Measurements from ENCODE around the gene OTOG. TPM values are rescaled to one million over a fixed set of nuclear protein-coding genes. Genes with fewer than 3 reads are reported as not detected.

OTOG gene
- total and polyA plus RNA-seq, 2 donors (not counting 3 experiments of a cell fraction or from before 2014, with no cell fraction given), result not detected

GRCh38 chr11:17673951-17674350 lies 126.9 kb downstream of the OTOG start:
- ChIA-PET POLR2A (no interaction called here), CTCF (no interaction called here)
- peak; percentile 59 for FAIRE-seq
- Histone ChIP-seq H3K79me2 (ENCODE audit: control insufficient read depth, insufficient read depth, low read length) (no peaks in the 10 kb centered on the region), H3K9ac (replicated peaks; ENCODE audit: extremely low read depth, insufficient read depth, low read length) (no peak overlapping the region), H2AFZ (ENCODE audit: low read depth, low read length) (no peak overlapping the region), H3K9me3 (replicated peaks; ENCODE audit: control insufficient read depth, insufficient read depth, low read length) (no peaks in the 10 kb centered on the region), H3K27me3 (ENCODE audit: control insufficient read depth in 2 of 2, insufficient read depth in 2 of 2, low read length in 2 of 2) (peaks cover 3% of the 10 kb centered on the region in 2 experiments), H3K9me1 (replicated peaks; ENCODE audit: control insufficient read depth, extremely low read depth, insufficient read depth, low read length) (no peaks in the 10 kb centered on the region), H3K36me3 (ENCODE audit: control insufficient read depth in 2 of 2, extremely low read depth in 1 of 2, insufficient read depth in 2 of 2, low read length in 2 of 2) (no peaks in the 10 kb centered on the region), H3K4me3 (replicated peaks in 1 of 3; ENCODE audit: insufficient read depth in 1 of 3, low read depth in 1 of 3, low read length in 3 of 3) (no peak overlapping the region), H4K20me1 (replicated peaks; ENCODE audit: control insufficient read depth, extremely low read depth, insufficient read depth, low read length) (no peaks in the 10 kb centered on the region), H3K4me2 (ENCODE audit: insufficient read depth, low read length) (no peak overlapping the region), H3K27ac (ENCODE audit: insufficient read depth, low read depth, low read length) (no peak overlapping the region), H3K4me1 (ENCODE audit: control insufficient read depth, extremely low read depth, insufficient read depth, low read length) (no peaks in the 10 kb centered on the region)
- BruUV-seq (replicated peaks), result no TSS peak
- dilution Hi-C loops (cut with MboI; ENCODE audit: extremely low pct_ligation_motif_present, low sequenced_read_pairs), result no loop called here
- DNase-seq (ENCODE audit: low read depth, low spot score), result peak; percentile 36
- intact Hi-C loops (cut with micrococcal nuclease), result no loop called here
- TF ChIP-seq GATA2 (IDR thresholded peaks at IDR 0.05; ENCODE audit: insufficient read depth, insufficient read length, low read depth, low read length) (no peak), JUN (IDR thresholded peaks at IDR 0.05; ENCODE audit: borderline replicate concordance, insufficient read depth, insufficient read length, low read depth) (peak; percentile 20), FOS (IDR thresholded peaks at IDR 0.05; ENCODE audit: borderline replicate concordance, insufficient read depth, low read length) (peak; percentile 42)

DNA sequence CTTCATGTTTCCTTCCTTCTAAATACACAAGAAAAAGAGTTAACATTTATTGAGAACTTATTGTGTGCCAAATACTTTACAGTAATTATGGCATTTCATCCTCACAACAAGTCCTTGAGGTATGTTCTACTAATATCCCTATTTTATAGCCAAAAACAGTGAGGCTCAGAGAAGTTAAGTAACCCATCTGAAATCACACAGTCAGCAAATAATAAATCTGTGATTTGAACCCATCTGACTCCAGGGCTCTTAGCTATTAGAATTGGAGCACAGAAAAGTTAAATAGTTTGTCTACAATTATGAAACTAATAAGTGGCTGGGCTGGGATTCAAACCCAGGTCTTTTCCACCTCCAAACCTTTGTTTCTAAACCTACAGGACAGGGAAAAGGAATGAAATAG lies 135.8 kb downstream of the OTOG start:
- no TSS peak for BruUV-seq (replicated peaks)
- TF ChIP-seq JUN (IDR thresholded peaks at IDR 0.05; ENCODE audit: borderline replicate concordance, insufficient read depth, insufficient read length, low read depth) (no peak), EZH2 (IDR thresholded peaks at IDR 0.05; ENCODE audit: borderline replicate concordance, low read depth, low read length, severe bottlenecking) (no peak), FOS (IDR thresholded peaks at IDR 0.05; ENCODE audit: borderline replicate concordance, insufficient read depth, low read length) (no peak), CTCF (IDR thresholded peaks at IDR 0.05; ENCODE audit: extremely low read depth in 1 of 2, insufficient read depth in 1 of 2, low read depth in 1 of 2, low read length in 2 of 2) (no peak), GATA2 (IDR thresholded peaks at IDR 0.05; ENCODE audit: insufficient read depth, insufficient read length, low read depth, low read length) (no peak), POLR2A (IDR thresholded peaks at IDR 0.05; ENCODE audit: low read depth, low read length) (no peak), POLR2AphosphoS5 (IDR thresholded peaks at IDR 0.05; ENCODE audit: insufficient read depth, low read depth, low read length) (no peak), MYC (IDR thresholded peaks at IDR 0.05; ENCODE audit: low read depth, low read length) (no peak)
- TF ChIP-seq, protein P1, sequence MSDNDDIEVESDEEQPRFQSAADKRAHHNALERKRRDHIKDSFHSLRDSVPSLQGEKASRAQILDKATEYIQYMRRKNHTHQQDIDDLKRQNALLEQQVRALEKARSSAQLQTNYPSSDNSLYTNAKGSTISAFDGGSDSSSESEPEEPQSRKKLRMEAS (IDR thresholded peaks at IDR 0.05; ENCODE audit: insufficient read depth, insufficient read length), result no peak
- DNase-seq (ENCODE audit: low read depth, low spot score), result no peak
- Histone ChIP-seq H3K27ac (ENCODE audit: insufficient read depth, low read depth, low read length) (no peak overlapping the region), H2AFZ (ENCODE audit: low read depth, low read length) (no peak overlapping the region), H3K79me2 (ENCODE audit: control insufficient read depth, insufficient read depth, low read length) (no peaks in the 10 kb centered on the region), H3K9ac (replicated peaks; ENCODE audit: extremely low read depth, insufficient read depth, low read length) (no peak overlapping the region), H3K36me3 (ENCODE audit: control insufficient read depth in 2 of 2, extremely low read depth in 1 of 2, insufficient read depth in 2 of 2, low read length in 2 of 2) (no peaks in the 10 kb centered on the region), H3K4me1 (ENCODE audit: control insufficient read depth, extremely low read depth, insufficient read depth, low read length) (no peaks in the 10 kb centered on the region), H3K4me2 (ENCODE audit: insufficient read depth, low read length) (no peak overlapping the region), H3K4me3 (replicated peaks in 1 of 3; ENCODE audit: insufficient read depth in 1 of 3, low read depth in 1 of 3, low read length in 3 of 3) (no peak overlapping the region), H3K27me3 (ENCODE audit: control insufficient read depth in 2 of 2, insufficient read depth in 2 of 2, low read length in 2 of 2) (no peaks in the 10 kb centered on the region), H3K9me1 (replicated peaks; ENCODE audit: control insufficient read depth, extremely low read depth, insufficient read depth, low read length) (no peaks in the 10 kb centered on the region), H4K20me1 (replicated peaks; ENCODE audit: control insufficient read depth, extremely low read depth, insufficient read depth, low read length) (no peaks in the 10 kb centered on the region), H3K9me3 (replicated peaks; ENCODE audit: control insufficient read depth, insufficient read depth, low read length) (no peaks in the 10 kb centered on the region)
- CTCF ChIA-PET, result interaction anchor here (1.2 to 1.3 kb wide), 2 partner anchors 39 to 48 kb away, joined by 3 to 5 read pairs; no protein-coding TSS in a partner anchor
- intact Hi-C loops (cut with micrococcal nuclease) (no loop called here), dilution Hi-C loops (cut with MboI; ENCODE audit: extremely low pct_ligation_motif_present, low sequenced_read_pairs) (no loop called here)
- POLR2A ChIA-PET, result no interaction called here
- FAIRE-seq, result no peak

All from endothelial cell of umbilical vein (primary cell).